GM18502 (cell line): ENCODE measurements around the gene CNIH2.
"Not testable (repeated sequence)": the region's sequence is repeated elsewhere in the genome, so short reads cannot be mapped to it uniquely, and the experiment has no call there.

ENCODE experiments used
- ATAC-seq: cut with Tn5 transposase; IDR thresholded peaks from one replicate; pipeline ENCODE4 v1.9.1; 2021; ENCODE audit warnings: mild to moderate bottlenecking; ENCODE audit not compliant: unreplicated experiment, poor library complexity

Gene CNIH2

GRCh38 chr11:66277471-66278362 is at the start of gene CNIH2:
CNIH2 (plus strand) TSS chr11:66278175; CDS start chr11:66278457, 282 bp downstream.
- no peak for ATAC-seq

GRCh38 chr11:66228521-66228920 is 49.5 kb upstream of the CNIH2 start:
- ATAC-seq = no peak

- ATAC-seq = no peak
These were observed 47.8 kb upstream of the CNIH2 start for GRCh38 chr11:66230156-66230555.

DNA sequence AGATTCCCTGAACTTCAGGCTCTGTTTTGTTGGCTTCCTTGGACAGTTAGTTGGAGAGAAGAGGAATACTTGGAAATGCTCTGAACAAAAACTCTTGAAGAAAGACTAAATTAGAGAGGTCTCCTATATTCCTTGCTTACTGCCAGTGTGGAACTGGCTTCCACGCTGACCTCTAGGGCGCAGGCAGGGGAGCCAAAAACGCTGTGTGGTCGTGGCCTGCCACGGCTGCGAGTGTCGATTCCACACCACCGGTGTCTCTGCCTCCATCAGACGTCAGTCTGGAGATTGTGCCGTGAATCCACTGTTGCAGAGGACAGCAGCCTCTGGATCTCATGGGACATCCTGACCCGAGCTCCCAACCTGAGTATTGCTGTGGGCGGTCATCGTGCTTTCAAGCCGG is 47.0 kb upstream of the CNIH2 start:
- ATAC-seq = no peak

DNA sequence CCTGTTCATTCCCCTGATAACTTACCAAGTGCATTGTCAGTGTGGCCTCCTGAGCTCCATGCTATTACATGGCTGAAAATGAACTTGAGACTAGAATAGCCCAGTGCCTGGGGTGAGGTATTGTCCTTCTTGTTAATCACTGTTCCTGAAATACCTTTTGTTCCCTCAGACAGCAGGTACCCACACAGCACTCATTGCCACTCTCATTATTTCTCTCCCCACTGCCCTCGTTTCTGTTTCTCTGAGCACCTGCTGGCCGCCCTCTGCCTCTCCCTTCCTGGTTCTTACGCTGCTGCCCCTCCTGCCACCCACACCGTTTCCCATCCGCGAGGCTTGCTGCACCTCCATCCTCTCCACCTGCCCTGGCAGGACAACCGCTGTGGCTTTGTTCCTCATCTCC is 46.4 kb upstream of the CNIH2 start:
- ATAC-seq = no peak

DNA sequence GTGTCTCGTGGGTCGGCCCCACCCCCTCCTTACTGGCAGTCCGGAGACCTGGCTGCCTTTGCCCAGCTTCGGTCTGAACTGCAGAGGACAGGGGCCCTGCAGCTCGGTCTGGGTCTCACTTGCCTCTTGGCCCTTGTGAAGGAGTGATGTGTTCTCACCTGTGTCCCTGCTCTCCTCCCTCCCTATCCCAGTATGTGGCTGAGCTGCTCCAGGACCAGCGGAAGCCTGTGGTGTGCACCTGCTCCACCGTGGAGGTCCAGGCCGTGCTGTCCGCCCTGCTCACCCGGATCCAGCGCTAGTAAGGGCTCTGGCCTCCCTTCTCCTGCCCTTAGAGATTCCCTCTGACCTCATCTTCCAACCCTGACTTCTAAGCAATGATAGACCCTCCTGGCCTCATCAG is 45.2 kb upstream of the CNIH2 start:
- no peak for ATAC-seq

DNA sequence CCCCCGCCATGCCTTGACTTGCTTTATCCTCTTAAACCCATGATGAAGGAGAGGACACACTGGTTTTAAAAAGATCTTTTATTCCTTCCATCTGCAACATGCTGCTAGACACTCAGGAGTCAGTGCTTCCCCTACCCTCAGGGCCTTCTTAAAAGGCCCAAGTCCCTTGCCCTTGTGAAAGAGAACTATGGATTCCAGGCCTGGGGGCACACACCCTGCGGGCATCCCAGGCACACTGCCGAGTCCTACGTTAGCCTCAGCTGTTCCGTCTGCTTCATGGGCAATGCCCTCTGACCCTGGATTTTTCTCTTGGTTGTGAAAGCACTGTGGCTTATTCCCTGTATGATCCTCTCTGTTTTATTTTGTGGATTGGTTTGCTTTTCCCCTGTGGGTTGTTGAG is 44.7 kb upstream of the CNIH2 start:
- ATAC-seq = no peak

DNA sequence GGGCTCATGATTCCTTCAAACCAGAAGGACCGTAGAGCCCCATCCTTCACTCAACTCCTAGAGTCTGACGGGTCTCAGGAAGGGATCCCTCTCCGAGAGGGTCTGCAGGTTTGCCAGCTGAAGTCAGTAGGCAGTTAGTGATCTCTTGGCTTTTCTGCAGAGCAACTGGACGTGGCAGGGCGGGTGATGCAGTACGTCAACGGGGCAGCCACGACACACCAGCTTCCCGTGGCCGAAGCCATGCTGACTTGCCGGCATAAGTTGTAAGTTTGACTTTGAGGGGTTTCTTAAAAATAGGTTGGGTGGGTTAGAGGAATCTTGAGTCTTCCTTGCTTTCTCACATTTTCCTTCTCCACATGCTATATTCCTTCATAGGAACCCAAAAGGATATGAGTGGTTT is 42.8 kb upstream of the CNIH2 start:
- ATAC-seq = no peak

DNA sequence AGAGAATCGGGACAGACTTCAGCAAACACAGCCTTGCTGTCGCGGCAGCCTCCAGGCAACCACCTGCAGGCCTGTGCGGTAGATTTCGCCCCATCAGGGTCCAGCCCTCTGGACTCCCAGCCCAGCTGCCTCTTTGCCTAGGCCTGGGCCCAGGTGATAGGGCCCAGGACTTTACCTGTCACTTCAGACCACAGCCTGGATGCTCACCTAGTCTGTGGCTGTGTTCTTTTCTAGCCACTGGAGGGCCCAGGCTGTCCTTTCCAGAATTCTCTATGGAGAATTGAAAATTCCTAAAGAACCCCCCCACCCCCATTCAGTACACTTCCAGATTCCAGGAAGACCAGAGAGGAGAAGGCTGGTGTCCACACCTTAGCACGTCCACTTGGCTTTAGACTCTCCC is 40.1 kb upstream of the CNIH2 start:
- ATAC-seq = no peak

DNA sequence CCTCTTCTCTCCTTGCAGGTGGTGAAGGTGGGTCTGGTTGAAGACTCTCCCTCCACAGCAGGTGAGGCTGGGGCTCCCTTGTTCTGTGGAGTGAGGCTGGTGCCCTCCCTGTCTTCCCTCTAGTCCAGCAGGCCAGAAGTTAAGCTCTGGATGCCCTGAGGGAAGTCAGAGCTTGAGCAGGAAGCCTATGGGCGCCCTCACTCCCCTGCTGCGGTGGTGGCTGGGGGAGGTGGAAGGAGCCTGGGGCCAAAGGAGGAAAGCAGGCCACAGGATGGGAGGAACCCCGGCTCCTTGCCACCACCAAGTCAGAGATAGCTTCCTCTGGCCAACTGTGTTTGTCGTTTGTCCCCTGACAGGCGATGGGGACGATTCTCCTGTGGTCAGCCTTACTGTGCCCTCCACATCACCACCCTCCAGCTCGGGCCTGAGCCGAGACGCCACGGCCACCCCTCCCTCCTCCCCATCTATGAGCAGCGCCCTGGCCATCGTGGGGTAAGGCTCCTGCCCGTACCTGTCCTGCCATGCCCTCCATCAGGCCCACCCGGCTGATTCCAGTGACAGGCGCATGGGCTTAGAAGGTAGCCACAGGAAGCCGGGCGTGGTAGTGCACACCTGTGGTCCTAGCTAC is 39.1 kb upstream of the CNIH2 start:
- no peak for ATAC-seq

DNA sequence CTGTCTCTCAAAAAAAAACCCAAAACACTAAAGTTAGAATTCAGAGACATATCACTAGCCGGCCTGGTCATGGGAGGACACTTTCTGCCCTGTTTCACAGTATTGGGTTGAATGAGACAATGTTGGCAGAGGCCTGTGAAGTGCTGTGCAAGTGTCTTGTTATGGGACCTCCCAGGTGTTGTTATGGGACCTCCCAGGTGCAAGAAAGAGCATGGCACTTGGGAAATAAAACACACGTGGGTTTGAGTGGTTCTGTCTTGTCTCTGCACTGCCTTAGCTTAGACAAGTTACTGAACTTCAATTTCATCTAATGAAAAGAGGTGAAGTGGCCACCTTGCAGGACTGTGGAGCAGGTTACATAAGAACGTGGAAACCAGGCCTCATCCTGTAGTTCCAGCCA is 38.5 kb upstream of the CNIH2 start:
- ATAC-seq = no peak

GRCh38 chr11:66239998-66240780 is 37.8 kb upstream of the CNIH2 start:
- no peak for ATAC-seq

- ATAC-seq = no peak
These were observed 37.2 kb upstream of the CNIH2 start for GRCh38 chr11:66240781-66241136.

GRCh38 chr11:66242095-66242765 is 35.7 kb upstream of the CNIH2 start:
- no peak for ATAC-seq

DNA sequence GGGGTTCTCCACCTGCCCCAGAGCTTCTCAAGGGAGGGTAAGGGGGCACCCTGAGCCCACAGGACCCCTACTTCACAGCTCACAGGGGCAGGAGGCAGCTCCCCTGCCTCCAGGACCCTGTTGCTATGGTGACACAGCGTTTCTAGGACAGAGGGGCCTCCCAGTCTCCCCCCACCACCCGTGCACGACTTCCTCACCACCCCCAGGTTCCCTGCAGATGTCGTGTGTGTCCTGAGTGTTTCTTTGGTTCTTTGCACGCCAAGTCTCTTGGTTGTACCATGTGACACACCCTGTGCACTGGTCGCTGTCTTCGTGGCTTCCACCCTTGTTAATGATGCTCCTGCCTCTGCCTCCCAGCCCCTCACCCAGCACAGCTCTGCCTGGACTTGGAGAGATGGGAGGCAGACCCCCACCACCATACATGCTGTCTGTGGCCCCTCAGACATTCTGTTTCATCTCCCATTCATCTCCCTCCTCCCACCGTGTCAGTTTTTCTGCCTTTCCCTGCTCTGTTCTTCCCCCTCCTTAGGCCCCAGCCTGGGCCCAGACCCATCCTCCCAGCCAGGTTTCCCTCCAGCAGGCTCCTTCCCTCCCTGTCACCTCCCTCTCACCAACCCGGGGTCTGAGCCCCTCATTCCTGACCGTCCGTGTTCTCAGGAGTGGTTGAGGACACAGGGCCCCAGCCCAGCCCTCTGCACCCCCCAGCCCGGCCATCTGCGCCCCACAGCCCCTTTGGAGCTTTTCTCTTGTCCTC is 34.0 kb upstream of the CNIH2 start:
- ATAC-seq = no peak

DNA sequence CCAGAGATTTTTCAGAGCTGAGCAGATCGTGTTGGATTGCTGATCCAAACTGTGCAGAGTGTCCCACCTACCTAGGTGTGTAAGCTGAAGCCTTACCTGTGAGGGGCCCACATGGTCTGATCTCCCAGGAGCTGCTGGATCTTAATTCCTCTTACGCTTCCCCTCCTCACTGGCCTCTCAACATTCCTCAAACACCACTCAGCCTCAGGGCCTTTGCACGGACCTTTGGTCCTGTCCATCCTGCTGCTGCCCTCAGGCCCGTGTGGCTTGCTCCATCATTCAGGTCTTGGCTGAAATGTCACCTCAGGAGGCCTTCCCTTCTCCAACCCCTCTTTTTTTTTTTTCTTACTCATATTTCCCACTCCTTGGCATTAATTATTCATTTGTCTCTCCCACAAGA is 30.7 kb upstream of the CNIH2 start:
- ATAC-seq = no peak

- ATAC-seq = no peak
These were observed 30.2 kb upstream of the CNIH2 start for GRCh38 chr11:66247801-66248200.

GRCh38 chr11:66248903-66249302 is 29.1 kb upstream of the CNIH2 start:
- ATAC-seq = no peak

DNA sequence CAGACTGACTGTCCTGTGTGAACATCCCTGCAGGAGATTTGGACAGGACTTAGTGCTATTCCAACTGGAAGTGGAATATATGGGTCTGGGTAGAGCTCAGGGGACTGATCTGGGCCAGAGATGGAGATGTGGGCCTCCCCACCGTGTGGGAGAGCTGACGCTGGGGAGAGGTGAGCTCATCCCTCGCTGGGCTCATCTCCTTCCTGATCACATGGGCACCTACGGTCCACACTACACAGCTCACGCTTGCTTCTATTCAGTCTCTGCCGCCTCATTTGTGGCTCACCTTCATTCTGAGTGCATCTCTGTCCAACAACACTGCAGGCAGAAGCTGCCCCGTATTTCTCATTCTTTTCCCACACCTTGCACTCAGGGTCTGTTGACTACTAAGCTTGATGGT is 26.2 kb upstream of the CNIH2 start:
- no peak for ATAC-seq

- not testable (repeated sequence) for ATAC-seq
These were observed 24.9 kb upstream of the CNIH2 start for GRCh38 chr11:66253081-66253480.
